WTC11 (cell line): Measurements from ENCODE around the gene CCDC59. TPM values are rescaled to one million over a fixed set of nuclear protein-coding genes. Genes with fewer than 3 reads are reported as not detected.

Experiments
- ATAC-seq: fragments of 200-7000 bp; cut with Tn5 transposase; 2 replicates; pipeline ENCODE4 v1.10.0; 2021; ENCODE audit warnings: mild to moderate bottlenecking, moderate library complexity
- CTCF ChIA-PET: fragments of 300-600 bp; sonication (Branson Sonifier 250); formaldehyde crosslinking; loops from one replicate; lab custom pipeline; 2021; ENCODE audit warnings: antibody characterized with exemption; lab: Charles Lee
- POLR2A ChIA-PET: fragments of 350-600 bp; sonication (Branson Sonifier 250); formaldehyde crosslinking; loops from one replicate; lab custom pipeline; 2021; ENCODE audit warnings: antibody characterized with exemption; lab: Charles Lee
- DNase-seq: peaks from one replicate; pipeline ENCODE4 v3.0.0; 2021; ENCODE audit warnings: low spot score
- H3K27ac Mint-ChIP-seq: 2 replicates; pipeline ENCODE4 v1.8.0; 2021; ENCODE audit warnings: mixed read lengths
- H3K27me3 Mint-ChIP-seq: 2 replicates; pipeline ENCODE4 v1.8.0; 2021; ENCODE audit warnings: low read depth, mild to moderate bottlenecking, moderate library complexity, mixed read lengths
- H3K36me3 Mint-ChIP-seq: 2 replicates; pipeline ENCODE4 v1.8.0; 2021; ENCODE audit warnings: mixed read lengths
- H3K4me1 Mint-ChIP-seq: 2 replicates; pipeline ENCODE4 v1.8.0; 2022; ENCODE audit warnings: mixed read lengths
- H3K4me3 Mint-ChIP-seq: 2 replicates; pipeline ENCODE4 v1.8.0; 2021; ENCODE audit warnings: mild to moderate bottlenecking, moderate library complexity, mixed read lengths
- H3K9me3 Mint-ChIP-seq: 2 replicates; pipeline ENCODE4 v1.8.0; 2021; ENCODE audit warnings: mixed read lengths
- ATF1 ChIP-seq: sonication (generic); formaldehyde crosslinking; IDR thresholded peaks from 2 replicates; pipeline ENCODE4 v1.8.1; 2023; ENCODE audit warnings: mild to moderate bottlenecking, moderate library complexity, missing genetic modification reagents
- CBFB ChIP-seq: sonication (generic); formaldehyde crosslinking; IDR thresholded peaks from 2 replicates; pipeline ENCODE4 v1.8.1; 2022; ENCODE audit warnings: mild to moderate bottlenecking, low read depth, missing genetic modification reagents
- CDX4 ChIP-seq: fragments of 250-450 bp; sonication (Bioruptor Pico); IDR thresholded peaks from 2 replicates; pipeline ENCODE4 v1.9.0; 2021; ENCODE audit warnings: moderate library complexity, mild to moderate bottlenecking, inconsistent platforms, borderline replicate concordance
- CTCF ChIP-seq: fragments of 200-600 bp; IDR thresholded peaks from 2 replicates; pipeline ENCODE4 v1.8.0; 2022; ENCODE audit warnings: antibody characterized with exemption
- E2F4 ChIP-seq: sonication (generic); formaldehyde crosslinking; IDR thresholded peaks from 2 replicates; pipeline ENCODE4 v1.8.1; 2022; ENCODE audit warnings: low read depth, mild to moderate bottlenecking, moderate library complexity, missing genetic modification reagents, borderline replicate concordance
- ETV6 ChIP-seq: sonication (generic); formaldehyde crosslinking; IDR thresholded peaks from 2 replicates; pipeline ENCODE4 v1.8.1; 2022; ENCODE audit warnings: mild to moderate bottlenecking, missing genetic modification reagents
- GRHL2 ChIP-seq: fragments of 250-450 bp; sonication (Bioruptor Pico); IDR thresholded peaks from 2 replicates; pipeline ENCODE4 v1.8.0; 2022; ENCODE audit warnings: mild to moderate bottlenecking, moderate library complexity; ENCODE audit not compliant: insufficient replicate concordance, severe bottlenecking
- GTF2I ChIP-seq: fragments of 250-450 bp; sonication (Bioruptor Pico); conservative IDR thresholded peaks from 2 replicates; pipeline ENCODE4 v1.4.0; 2021; ENCODE audit warnings: mild to moderate bottlenecking
- HMGA2 ChIP-seq: fragments of 250-450 bp; sonication (Bioruptor Pico); IDR thresholded peaks from 2 replicates; pipeline ENCODE4 v1.4.0; 2021; ENCODE audit warnings: mild to moderate bottlenecking, moderate library complexity
- NFYB ChIP-seq: sonication (generic); formaldehyde crosslinking; conservative IDR thresholded peaks from 2 replicates; pipeline ENCODE4 v1.8.0; 2022; ENCODE audit warnings: low read depth, missing genetic modification reagents
- NR3C1 ChIP-seq: sonication (generic); formaldehyde crosslinking; conservative IDR thresholded peaks from 2 replicates; pipeline ENCODE4 v1.8.1; 2023; ENCODE audit warnings: low read depth, mild to moderate bottlenecking, missing genetic modification reagents
- RELA ChIP-seq: sonication (generic); formaldehyde crosslinking; IDR thresholded peaks from 2 replicates; pipeline ENCODE4 v1.8.1; 2022; ENCODE audit warnings: missing genetic modification reagents, mild to moderate bottlenecking, borderline replicate concordance
- SP1 ChIP-seq: sonication (generic); formaldehyde crosslinking; conservative IDR thresholded peaks from 2 replicates; pipeline ENCODE4 v1.8.1; 2022; ENCODE audit warnings: missing genetic modification reagents
- TCF7 ChIP-seq: sonication (generic); formaldehyde crosslinking; IDR thresholded peaks from 2 replicates; pipeline ENCODE4 v1.8.0; 2022; ENCODE audit warnings: mild to moderate bottlenecking, low read depth, missing genetic modification reagents, moderate library complexity
- TEAD1 ChIP-seq: sonication (generic); formaldehyde crosslinking; IDR thresholded peaks from 2 replicates; pipeline ENCODE4 v1.8.0; 2022; ENCODE audit warnings: mild to moderate bottlenecking, missing genetic modification reagents
- ZBTB21 ChIP-seq: sonication (generic); formaldehyde crosslinking; IDR thresholded peaks from 2 replicates; pipeline ENCODE4 v1.8.1; 2023; ENCODE audit warnings: mild to moderate bottlenecking, missing genetic modification reagents, borderline replicate concordance
- ZNF138 ChIP-seq: sonication (generic); formaldehyde crosslinking; conservative IDR thresholded peaks from 2 replicates; pipeline ENCODE4 v1.8.1; 2022; ENCODE audit warnings: mild to moderate bottlenecking, moderate library complexity, missing genetic modification reagents
- ZNF281 ChIP-seq: sonication (generic); formaldehyde crosslinking; IDR thresholded peaks from 2 replicates; pipeline ENCODE4 v1.8.0; 2023; ENCODE audit warnings: mild to moderate bottlenecking, missing genetic modification reagents
- ZNF532 ChIP-seq: fragments of 250-450 bp; sonication (Bioruptor Pico); IDR thresholded peaks from 2 replicates; pipeline ENCODE4 v1.9.0; 2021; ENCODE audit warnings: mild to moderate bottlenecking, borderline replicate concordance
- ZNF671 ChIP-seq: fragments of 250-450 bp; sonication (Bioruptor Pico); IDR thresholded peaks from 2 replicates; pipeline ENCODE4 v1.8.0; 2021; ENCODE audit warnings: mild to moderate bottlenecking
- total RNA-seq: library from RNA; stranded (reverse); gene quantifications from 3 replicates; pipeline ENCODE4 v1.2.3, GENCODE V29; 2021
- TF ChIP-seq, protein P1 (sequence below): sonication (generic); formaldehyde crosslinking; IDR thresholded peaks from 2 replicates; pipeline ENCODE4 v1.8.0; 2022; ENCODE audit warnings: mild to moderate bottlenecking, missing genetic modification reagents
- TF ChIP-seq, protein P2 (sequence below): sonication (generic); formaldehyde crosslinking; IDR thresholded peaks from 2 replicates; pipeline ENCODE4 v1.8.0; 2022; ENCODE audit warnings: mild to moderate bottlenecking, missing genetic modification reagents
- TF ChIP-seq, protein P3 (sequence below): fragments of 250-450 bp; sonication (Bioruptor Pico); IDR thresholded peaks from 2 replicates; pipeline ENCODE4 v2.1.2; 2022; ENCODE audit warnings: mild to moderate bottlenecking, moderate library complexity

CCDC59 gene
- total RNA-seq, 1 experiment from 2014 or later = 49.2 TPM

DNA sequence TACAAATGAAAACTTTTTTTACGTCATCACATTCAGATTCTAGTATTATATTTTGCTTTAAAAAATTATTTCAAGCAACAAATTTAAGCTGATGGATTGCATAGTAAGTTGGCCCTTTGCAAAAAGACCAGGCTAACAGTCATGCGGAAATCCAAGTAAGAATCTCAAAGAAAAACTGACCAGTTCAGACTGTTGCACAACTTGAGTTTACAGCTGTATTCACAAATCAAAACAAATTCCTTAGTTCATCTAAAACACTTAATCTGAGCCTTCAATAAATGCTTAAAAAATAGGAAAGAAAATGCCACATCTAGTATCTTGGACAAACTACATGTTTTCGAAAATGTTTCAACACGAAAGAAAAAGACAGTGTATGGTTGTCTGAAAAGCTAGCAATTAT lies 847 bp downstream of the CCDC59 start:
- peaks cover 15% of the 10 kb centered on the region for H3K4me1 Mint-ChIP-seq
- ATAC-seq (no peak), DNase-seq (no peak)
- CTCF ChIA-PET = interaction anchor here (1.3 kb wide), 1 partner anchor 15 kb away, joined by 4 read pairs; no protein-coding TSS in a partner anchor
- peaks cover 6% of the 10 kb centered on the region for H3K9me3 Mint-ChIP-seq
- H3K27me3 Mint-ChIP-seq = no peaks in the 10 kb centered on the region; the same call in 1 of the 2 replicates
- peaks cover 57% of the 10 kb centered on the region for H3K36me3 Mint-ChIP-seq
- POLR2A ChIA-PET = no interaction called here
- H3K4me3 Mint-ChIP-seq = peak overlapping the region; percentile 99
- TF ChIP-seq, protein P1, sequence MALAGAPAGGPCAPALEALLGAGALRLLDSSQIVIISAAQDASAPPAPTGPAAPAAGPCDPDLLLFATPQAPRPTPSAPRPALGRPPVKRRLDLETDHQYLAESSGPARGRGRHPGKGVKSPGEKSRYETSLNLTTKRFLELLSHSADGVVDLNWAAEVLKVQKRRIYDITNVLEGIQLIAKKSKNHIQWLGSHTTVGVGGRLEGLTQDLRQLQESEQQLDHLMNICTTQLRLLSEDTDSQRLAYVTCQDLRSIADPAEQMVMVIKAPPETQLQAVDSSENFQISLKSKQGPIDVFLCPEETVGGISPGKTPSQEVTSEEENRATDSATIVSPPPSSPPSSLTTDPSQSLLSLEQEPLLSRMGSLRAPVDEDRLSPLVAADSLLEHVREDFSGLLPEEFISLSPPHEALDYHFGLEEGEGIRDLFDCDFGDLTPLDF (CRISPR knock-in tag) = no peak
- no peak for TF ChIP-seq ZNF138
- TF ChIP-seq HMGA2 (CRISPR knock-in tag) = no peak
- TF ChIP-seq NR3C1 (CRISPR knock-in tag) = no peak
- no peak for TF ChIP-seq ZBTB21 (CRISPR knock-in tag)
- TF ChIP-seq, protein P2, sequence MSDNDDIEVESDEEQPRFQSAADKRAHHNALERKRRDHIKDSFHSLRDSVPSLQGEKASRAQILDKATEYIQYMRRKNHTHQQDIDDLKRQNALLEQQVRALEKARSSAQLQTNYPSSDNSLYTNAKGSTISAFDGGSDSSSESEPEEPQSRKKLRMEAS = no peak
- no peak for TF ChIP-seq ZNF671 (CRISPR knock-in tag)
- TF ChIP-seq CTCF = no peak
- TF ChIP-seq ZNF281 (CRISPR knock-in tag) = no peak
- no peak for TF ChIP-seq GTF2I (CRISPR knock-in tag)
- no peak for TF ChIP-seq CBFB (CRISPR knock-in tag)
- H3K27ac Mint-ChIP-seq = peak overlapping the region; percentile 100

GRCh38 chr12:82351390-82351789 lies 6.8 kb downstream of the CCDC59 start:
- no peak overlapping the region for H3K27ac Mint-ChIP-seq
- TF ChIP-seq TEAD1 (CRISPR knock-in tag) (no peak), ZNF532 (CRISPR knock-in tag) (no peak), NFYB (CRISPR knock-in tag) (no peak), SP1 (CRISPR knock-in tag) (no peak), E2F4 (CRISPR knock-in tag) (no peak), CDX4 (CRISPR knock-in tag) (no peak), ATF1 (CRISPR knock-in tag) (no peak), RELA (CRISPR knock-in tag) (no peak), GRHL2 (CRISPR knock-in tag) (no peak), ETV6 (no peak), TCF7 (no peak)
- TF ChIP-seq, protein P3, sequence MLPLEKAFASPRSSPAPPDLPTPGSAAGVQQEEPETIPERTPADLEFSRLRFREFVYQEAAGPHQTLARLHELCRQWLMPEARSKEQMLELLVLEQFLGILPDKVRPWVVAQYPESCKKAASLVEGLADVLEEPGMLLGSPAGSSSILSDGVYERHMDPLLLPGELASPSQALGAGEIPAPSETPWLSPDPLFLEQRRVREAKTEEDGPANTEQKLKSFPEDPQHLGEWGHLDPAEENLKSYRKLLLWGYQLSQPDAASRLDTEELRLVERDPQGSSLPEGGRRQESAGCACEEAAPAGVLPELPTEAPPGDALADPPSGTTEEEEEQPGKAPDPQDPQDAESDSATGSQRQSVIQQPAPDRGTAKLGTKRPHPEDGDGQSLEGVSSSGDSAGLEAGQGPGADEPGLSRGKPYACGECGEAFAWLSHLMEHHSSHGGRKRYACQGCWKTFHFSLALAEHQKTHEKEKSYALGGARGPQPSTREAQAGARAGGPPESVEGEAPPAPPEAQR (CRISPR knock-in tag) = no peak
- ChIA-PET POLR2A (no interaction called here), CTCF (no interaction called here)
- H3K9me3 Mint-ChIP-seq = no peaks in the 10 kb centered on the region
- H3K4me3 Mint-ChIP-seq = no peak overlapping the region
- ATAC-seq = no peak
- no peaks in the 10 kb centered on the region for H3K27me3 Mint-ChIP-seq
- no peaks in the 10 kb centered on the region for H3K4me1 Mint-ChIP-seq
- peaks cover 37% of the 10 kb centered on the region for H3K36me3 Mint-ChIP-seq
- DNase-seq = no peak
